Skeletal muscle satellite cell (primary cell): ENCODE results near the gene MRTO4. TPM values are rescaled to one million over a fixed set of nuclear protein-coding genes. Genes with fewer than 3 reads are reported as not detected.
A peak's percentile ranks its signal among the peaks of the same experiment; 100 is the strongest.

ENCODE experiments used
- H3K27me3 ChIP-seq: 2 replicates; pipeline ENCODE4 v1.7.0; 2013; ENCODE audit warnings: low read length; ENCODE audit not compliant: control insufficient read depth, insufficient read depth
- H3K36me3 ChIP-seq: 2 replicates; pipeline ENCODE4 v1.7.0; 2013; ENCODE audit warnings: mild to moderate bottlenecking, control low read depth, low read length; ENCODE audit not compliant: insufficient read depth
- H3K4me1 ChIP-seq: 2 replicates; pipeline ENCODE4 v1.7.0; 2013; ENCODE audit warnings: low read length; ENCODE audit not compliant: control insufficient read depth, insufficient read depth
- H3K4me2 ChIP-seq: 2 replicates; pipeline ENCODE4 v1.7.0; 2013; ENCODE audit warnings: mild to moderate bottlenecking, low read length
- H3K4me3 ChIP-seq: 2 replicates; pipeline ENCODE4 v1.7.0; 2013; ENCODE audit warnings: low read length
- H3K9ac ChIP-seq: 2 replicates; pipeline ENCODE4 v1.7.0; 2013; ENCODE audit warnings: mild to moderate bottlenecking, low read depth, low read length, moderate library complexity
- H3K9me3 ChIP-seq: replicated peaks from 2 replicates; pipeline ENCODE4 v1.7.0; 2013; ENCODE audit warnings: mild to moderate bottlenecking, control low read depth, low read length
- small RNA-seq: library from RNA; depleted of rRNA; stranded (forward); fragments of <200 nt; gene quantifications from one replicate; pipeline ENCODE3, GENCODE V24; 2012

Gene MRTO4

GRCh38 chr1:19307794-19308508 is 56.3 kb downstream of the MRTO4 start:
- H3K9ac ChIP-seq: no peak overlapping the region
- no peaks in the 10 kb centered on the region for H3K9me3 ChIP-seq
- no peaks in the 10 kb centered on the region for H3K27me3 ChIP-seq
- H3K4me3 ChIP-seq: no peak overlapping the region
- peaks cover 46% of the 10 kb centered on the region for H3K36me3 ChIP-seq
- peaks cover 24% of the 10 kb centered on the region for H3K4me1 ChIP-seq
- no peak overlapping the region for H3K4me2 ChIP-seq

GRCh38 chr1:19308509-19308907 is 56.9 kb downstream of the MRTO4 start:
- Histone ChIP-seq H3K9ac (no peak overlapping the region), H3K36me3 (peaks cover 42% of the 10 kb centered on the region), H3K4me2 (no peak overlapping the region), H3K4me3 (no peak overlapping the region), H3K9me3 (no peaks in the 10 kb centered on the region), H3K4me1 (peaks cover 29% of the 10 kb centered on the region), H3K27me3 (no peaks in the 10 kb centered on the region)

- Histone ChIP-seq H3K9me3 (no peaks in the 10 kb centered on the region), H3K4me2 (peak overlapping the region; percentile 9), H3K36me3 (peaks cover 42% of the 10 kb centered on the region), H3K4me3 (no peak overlapping the region), H3K27me3 (no peaks in the 10 kb centered on the region), H3K9ac (no peak overlapping the region), H3K4me1 (peaks cover 37% of the 10 kb centered on the region)
Measured at GRCh38 chr1:19309123-19309813, 57.7 kb downstream of the MRTO4 start.

Small RNAs within 50 kb of the gene (small RNA-seq; reads per million reads assigned to genes)
- not detected for gene RNU6-1099P
